SK-MEL-5 (cell line): Measurements from ENCODE around the gene ZNF862. TPM values are rescaled to one million over a fixed set of nuclear protein-coding genes. Genes with fewer than 3 reads are reported as not detected.
A peak's percentile ranks its signal among the peaks of the same experiment; 100 is the strongest.

Experiments
- DNase-seq: peaks from one replicate; pipeline ENCODE4 v3.0.0-alpha.2; 2016; ENCODE audit warnings: low read depth, low spot score
- in situ Hi-C: cut with HindIII; loops from 2 replicates; pipeline ENCODE4 v1.10.0; 2016; ENCODE audit warnings: low sequenced_read_pairs, high pct_unique_total_duplicates, low pct_unique_long_range_greater_than_20kb
- total RNA-seq: library from RNA; depleted of rRNA; stranded (reverse); fragments of >200 nt; shearing (Covaris generic); gene quantifications from 2 replicates; pipeline ENCODE4 v1.2.3, GENCODE V29; 2014

ZNF862 gene
- total RNA-seq, 1 experiment from 2014 or later = 3.8 TPM

DNA sequence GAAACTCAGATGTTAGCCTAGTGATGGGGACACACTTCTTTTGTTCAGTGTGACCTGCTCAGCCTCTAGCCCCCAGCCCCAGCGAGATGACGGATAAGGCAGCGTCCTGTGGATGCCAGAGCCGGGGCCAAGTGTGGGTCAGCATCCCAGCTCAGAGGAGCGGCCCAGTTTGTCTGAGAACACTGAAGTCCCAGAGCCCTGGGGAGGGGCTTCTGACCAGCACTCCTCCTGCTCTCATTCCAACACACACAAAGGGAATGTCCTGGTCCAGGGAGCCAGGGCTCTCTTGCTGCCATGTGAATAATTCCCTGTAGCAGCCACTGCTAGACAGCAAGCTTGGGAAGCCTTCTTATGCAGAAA is 31.1 kb downstream of the ZNF862 start:
- in situ Hi-C loops = no loop called here

DNA sequence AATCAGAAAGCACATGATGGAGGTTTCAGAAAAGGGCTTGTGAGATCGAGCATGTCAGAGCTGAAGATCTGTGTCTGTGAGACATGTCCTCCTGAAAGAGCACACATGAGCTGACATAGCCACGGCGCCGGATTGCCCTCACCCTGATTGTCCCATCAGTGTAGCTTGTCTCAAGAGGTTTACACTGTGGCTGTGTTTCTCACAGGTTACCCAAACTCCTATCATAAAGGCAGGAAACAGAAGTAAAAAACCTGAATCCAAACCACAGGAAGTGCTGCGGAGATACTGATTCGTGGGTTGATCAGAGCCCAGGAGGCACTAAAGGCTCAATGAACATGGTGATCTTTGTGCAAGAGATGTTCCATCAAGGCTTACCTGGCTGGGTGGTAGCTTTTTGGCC is 31.7 kb downstream of the ZNF862 start:
- no peak for DNase-seq
- in situ Hi-C loops = no loop called here

More for the DNA sequence above, 31.1 kb downstream of the ZNF862 start:
- DNase-seq = no peak

GRCh38 chr7:149870274-149870673 is 32.1 kb downstream of the ZNF862 start:
- no peak for DNase-seq

DNA sequence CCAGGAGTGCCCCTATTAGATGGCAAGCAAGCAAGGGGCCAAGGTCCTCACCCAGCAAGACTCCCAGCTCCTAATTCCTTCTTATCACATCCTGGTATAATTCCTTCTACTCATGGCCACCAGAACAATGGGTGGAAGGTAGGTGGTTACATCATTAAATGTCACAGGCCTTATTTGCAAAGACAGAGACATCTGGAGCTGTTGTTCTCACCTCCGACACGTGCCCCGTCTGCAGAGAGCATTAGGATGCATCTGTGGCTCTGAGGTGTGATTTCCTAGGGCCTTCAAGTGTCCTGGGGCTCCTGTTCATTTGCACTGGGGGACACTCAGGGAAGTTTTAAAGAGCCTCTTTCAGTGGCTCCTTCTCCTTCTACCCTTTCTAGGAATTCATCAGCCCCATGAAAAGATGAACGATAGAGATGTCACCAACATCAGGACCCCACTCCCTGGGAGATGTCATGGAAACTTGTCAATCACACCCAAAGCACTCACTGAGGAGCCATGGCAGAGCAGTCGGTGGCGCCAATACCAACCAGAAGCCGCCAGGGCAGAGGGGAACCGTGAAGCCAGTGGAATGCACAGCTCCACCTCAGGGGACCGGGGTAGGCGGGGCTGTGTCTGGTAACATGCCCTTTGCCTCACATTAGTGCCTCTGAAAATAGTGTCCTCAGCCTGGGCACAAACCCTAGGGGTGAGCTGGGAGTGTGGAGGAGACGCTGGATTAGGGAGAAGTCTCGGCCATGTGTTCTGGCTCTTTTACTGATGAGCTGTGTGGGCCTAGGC is 32.7 kb downstream of the ZNF862 start:
- in situ Hi-C loops = no loop called here
- no peak for DNase-seq

More at GRCh38 chr7:149870274-149870673, 32.1 kb downstream of the ZNF862 start:
- in situ Hi-C loops = no loop called here

DNA sequence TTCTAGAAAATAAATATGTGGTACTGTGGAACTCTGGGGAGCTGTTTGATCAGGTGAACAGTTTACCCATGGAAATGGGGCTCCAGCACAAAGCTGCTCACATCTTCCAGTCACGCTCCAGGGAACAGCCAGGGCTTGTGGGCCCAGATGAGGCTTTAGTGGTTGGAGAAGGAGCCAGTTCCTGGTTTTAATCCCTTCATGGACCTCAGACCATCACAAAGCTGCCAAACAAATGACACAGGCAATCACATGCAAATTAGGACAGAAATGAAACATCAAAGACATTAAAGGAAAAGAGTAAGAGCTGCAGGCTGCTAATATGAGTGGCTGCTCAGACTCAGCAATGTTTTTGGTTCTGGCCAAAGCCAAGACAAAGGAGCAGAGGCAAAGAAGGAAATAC is 33.4 kb downstream of the ZNF862 start:
- no peak for DNase-seq
- in situ Hi-C loops = no loop called here

DNA sequence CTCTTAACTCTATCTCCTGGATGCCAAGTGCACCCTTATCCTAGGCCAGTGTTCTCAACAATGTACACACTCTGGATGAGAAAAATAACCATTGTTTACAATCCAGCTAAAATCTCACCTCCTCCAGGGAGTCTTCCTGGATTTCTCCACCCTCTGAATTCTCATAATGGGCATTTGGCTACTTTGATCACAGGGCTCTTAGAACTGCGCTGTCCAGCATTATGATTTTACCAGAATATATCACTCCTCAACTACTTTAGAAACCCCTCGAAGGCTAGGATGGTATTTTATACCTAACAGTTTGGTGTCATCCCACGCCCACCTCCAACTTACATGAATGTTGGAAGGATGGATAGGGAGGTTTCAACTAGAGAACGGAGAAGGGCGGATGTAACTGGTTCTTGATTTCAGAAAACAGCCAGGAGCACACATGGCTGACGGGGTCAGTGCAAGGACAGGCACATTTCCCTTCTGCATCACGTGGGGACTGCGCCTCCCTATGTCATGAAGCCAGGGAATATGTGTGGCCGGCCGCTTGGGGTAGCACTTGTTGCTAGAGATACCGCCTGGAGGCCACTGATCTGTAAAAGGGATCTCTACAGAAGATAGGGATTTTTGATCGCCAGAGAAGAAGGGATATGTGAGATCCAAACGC is 34.4 kb downstream of the ZNF862 start:
- in situ Hi-C loops = no loop called here

DNA sequence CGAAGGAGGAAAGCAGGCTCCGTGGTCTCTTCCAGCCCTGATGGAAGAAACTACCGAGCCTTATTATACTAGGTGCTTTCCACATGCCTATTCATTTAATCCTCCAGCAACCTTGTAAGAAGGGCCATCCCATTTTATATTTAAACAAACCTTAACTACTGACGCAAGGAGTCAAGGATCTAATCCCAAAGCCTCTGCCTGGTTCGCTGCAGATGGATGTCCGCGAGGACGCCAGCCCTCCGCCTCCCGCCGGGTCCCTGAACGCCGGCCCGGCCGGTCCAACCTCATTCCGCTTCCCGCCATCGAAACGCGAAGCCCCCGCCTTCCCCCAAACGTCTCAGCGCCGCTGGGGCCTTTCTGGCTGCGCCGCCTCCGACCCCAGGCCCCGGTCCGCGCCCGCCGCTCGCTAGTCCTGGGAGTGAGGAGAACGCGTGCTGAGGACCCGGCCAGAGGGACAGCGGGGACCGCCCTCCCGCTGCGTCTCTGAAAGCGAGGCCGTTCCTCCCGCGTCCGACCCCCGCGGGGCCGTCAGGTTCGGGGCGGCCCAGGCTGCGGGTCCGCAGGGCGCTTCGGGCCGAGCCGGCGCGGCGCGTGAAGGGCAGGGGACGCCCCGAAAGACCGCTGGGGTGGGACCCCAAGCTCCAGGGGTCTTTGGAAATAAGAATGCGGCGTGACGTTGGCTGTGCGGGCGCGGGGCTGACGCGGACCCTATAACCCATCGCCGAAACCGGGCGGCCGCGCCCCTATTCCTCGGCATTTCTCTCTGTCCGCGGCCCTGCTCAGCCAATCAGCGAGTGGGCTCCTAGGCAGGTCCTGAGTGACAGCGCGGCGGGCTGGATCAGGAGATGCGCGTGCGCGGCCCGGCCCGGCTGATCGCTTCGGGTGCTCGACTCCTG is 35.1 kb downstream of the ZNF862 start, which contains the start of gene ATP6V0E2:
ATP6V0E2 (plus strand) TSS at position 896 of the 896 bp plus-strand sequence. CDS start 97 bp downstream, outside the sequence.
- in situ Hi-C loops = no loop called here
- peak; percentile 94 for DNase-seq

More for the DNA sequence above, 34.4 kb downstream of the ZNF862 start:
- DNase-seq = peak; percentile 68

DNA sequence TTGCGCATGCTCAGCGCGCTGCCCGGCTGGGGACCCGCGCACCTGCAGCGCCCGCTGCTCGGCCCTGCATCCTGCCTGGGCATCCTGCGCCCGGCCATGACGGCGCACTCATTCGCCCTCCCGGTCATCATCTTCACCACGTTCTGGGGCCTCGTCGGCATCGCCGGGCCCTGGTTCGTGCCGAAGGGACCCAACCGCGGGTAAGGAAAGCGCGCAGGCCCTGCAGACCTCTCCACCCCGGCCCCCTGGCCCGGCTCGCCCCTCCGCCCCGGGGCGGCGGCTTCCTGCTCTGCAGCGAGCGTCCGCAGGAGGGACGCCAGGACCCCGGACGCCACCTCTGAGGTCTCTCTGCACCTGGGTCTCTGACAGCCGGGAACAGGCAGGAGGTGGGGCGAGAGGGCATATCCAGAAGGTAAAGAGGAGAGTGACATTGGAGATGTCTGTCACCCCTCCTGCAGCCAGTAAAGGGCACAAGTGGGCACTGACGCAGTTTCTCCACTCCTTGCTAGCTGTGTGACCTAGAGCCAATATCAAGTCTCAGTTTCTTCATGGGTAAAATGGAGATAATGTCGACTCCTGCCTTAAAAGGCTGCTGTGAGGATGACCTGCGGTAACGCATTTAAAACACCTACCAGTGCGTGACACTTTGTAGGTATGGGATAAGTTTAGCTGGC is 35.9 kb downstream of the ZNF862 start:
- in situ Hi-C loops = no loop called here
- DNase-seq = no peak

- peak; percentile 28 for DNase-seq
- in situ Hi-C loops = no loop called here
These were observed 36.5 kb downstream of the ZNF862 start for GRCh38 chr7:149874644-149875028.

DNA sequence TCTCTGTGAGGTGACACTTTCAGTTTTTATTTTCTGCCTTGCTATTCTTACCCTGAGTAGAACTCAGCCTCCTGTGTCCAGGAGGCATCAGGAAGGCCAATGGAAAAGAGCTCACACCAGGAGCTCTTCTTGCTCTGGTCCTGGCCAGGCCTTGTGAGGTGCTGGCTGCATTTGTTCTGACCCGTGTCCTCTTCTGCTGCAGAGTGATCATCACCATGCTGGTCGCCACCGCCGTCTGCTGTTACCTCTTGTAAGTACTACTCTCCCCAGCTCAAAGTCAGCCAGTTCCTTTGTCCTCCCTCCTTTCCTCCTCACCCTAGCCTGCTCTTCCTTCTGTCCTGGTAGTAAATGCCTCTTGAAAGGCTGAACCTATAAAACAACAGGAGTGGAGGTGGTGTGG is 37.2 kb downstream of the ZNF862 start:
- in situ Hi-C loops = no loop called here
- DNase-seq = no peak

GRCh38 chr7:149877890-149878522 is 39.8 kb downstream of the ZNF862 start:
- in situ Hi-C loops = no loop called here
- DNase-seq = no peak

DNA sequence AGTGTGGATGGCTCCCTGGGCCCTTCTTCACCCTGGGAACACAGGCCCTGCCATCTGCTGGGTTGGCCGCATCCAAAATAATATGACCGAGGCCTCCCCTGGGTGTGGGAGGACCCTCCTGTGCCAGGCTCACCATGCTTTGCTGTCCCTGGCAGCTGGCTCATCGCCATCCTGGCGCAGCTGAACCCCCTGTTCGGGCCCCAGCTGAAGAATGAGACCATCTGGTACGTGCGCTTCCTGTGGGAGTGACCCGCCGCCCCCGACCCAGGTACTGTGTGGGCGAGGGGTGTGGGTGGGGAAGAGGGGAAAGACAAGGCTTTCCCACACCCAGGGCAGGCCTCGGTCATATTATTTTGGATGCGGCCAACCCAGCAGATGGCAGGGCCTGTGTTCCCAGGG is 40.3 kb downstream of the ZNF862 start:
- in situ Hi-C loops = no loop called here
- DNase-seq = no peak

DNA sequence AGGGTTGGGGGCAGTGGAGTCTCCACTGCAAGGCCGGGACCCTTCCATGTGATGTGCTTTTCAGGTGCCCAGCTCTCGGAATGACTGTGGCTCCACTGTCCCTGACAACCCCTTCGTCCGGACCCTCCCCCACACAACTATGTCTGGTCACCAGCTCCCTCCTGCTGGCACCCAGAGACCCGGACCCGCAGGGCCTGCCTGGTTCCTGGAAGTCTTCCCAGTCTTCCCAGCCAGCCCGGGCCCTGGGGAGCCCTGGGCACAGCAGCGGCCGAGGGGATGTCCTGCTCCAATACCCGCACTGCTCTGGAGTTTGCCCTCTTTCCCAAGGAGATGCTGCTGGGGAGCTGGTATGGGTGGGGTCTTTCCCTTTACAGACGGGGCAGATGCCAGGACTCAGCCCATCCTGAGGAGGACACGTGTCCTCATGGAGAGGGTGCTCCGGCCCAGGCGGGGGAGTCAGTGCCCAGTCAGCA is 41.1 kb downstream of the ZNF862 start:
- no peak for DNase-seq
- in situ Hi-C loops = no loop called here

GRCh38 chr7:149879766-149880637 is 41.8 kb downstream of the ZNF862 start:
- in situ Hi-C loops = no loop called here
- DNase-seq = no peak

DNA sequence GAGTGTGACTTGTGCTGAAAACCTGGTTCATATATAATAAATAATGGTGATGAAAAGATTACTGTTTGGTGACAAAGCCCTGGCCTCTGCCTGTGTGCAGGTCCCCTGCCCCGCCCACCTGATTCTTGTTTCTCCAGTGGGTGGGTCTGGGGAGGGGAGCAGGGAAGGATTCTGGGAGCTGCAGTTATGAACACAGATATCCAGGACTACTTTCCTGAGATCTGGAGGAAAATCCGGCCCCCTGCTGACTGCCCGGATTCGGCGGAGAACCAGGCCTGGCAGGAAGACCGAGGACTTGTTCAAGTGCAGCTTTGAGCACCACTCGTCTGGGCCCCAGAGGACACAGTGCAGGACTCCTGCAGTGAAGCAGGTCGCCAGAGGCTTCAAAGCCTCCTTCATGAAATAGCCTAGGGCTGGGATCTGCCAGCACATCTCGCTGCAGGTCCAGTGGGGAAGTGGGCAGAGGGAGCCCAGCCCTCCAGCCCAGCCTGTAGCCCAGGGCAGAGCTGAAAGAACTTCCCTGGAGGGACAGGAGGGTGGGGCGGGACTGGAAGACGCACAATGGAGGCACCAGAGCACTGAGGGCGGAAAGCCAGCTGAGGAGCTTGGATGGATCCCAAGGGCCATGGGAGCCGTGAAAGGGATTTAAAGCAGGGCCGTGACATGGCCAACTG is 42.6 kb downstream of the ZNF862 start:
- in situ Hi-C loops = no loop called here
- no peak for DNase-seq
